ENCODE results near the gene RIMS4.
"Not testable (repeated sequence)": the region's sequence is repeated elsewhere in the genome, so short reads cannot be mapped to it uniquely, and the experiment has no call there.

The RIMS4 gene

GRCh38 chr20:44836601-44837120, 26.3 kb upstream of the RIMS4 start:
- H3K27me3 Mint-ChIP-seq: peaks cover 27% of the 10 kb centered on the region
- no peaks in the 10 kb centered on the region for H3K4me1 Mint-ChIP-seq
- no peak overlapping the region for H3K4me3 Mint-ChIP-seq
- H3K36me3 Mint-ChIP-seq: peaks cover 5% of the 10 kb centered on the region
- ATAC-seq: no peak
- peaks cover 9% of the 10 kb centered on the region for H3K9me3 Mint-ChIP-seq
- no peak overlapping the region for H3K27ac Mint-ChIP-seq

GRCh38 chr20:44835661-44836221, 25.4 kb upstream of the RIMS4 start:
- no peak for ATAC-seq
- H3K36me3 Mint-ChIP-seq: peaks cover 5% of the 10 kb centered on the region
- H3K4me3 Mint-ChIP-seq: no peak overlapping the region
- H3K27me3 Mint-ChIP-seq: peaks cover 26% of the 10 kb centered on the region
- peaks cover 11% of the 10 kb centered on the region for H3K9me3 Mint-ChIP-seq
- no peaks in the 10 kb centered on the region for H3K4me1 Mint-ChIP-seq
- H3K27ac Mint-ChIP-seq: no peak overlapping the region

- H3K27me3 Mint-ChIP-seq: peaks cover 25% of the 10 kb centered on the region
- H3K27ac Mint-ChIP-seq: no peak overlapping the region
- no peak overlapping the region for H3K4me3 Mint-ChIP-seq
- no peak for ATAC-seq
- H3K9me3 Mint-ChIP-seq: peaks cover 9% of the 10 kb centered on the region
- no peaks in the 10 kb centered on the region for H3K4me1 Mint-ChIP-seq
- H3K36me3 Mint-ChIP-seq: no peaks in the 10 kb centered on the region
These were observed 24.8 kb upstream of the RIMS4 start for GRCh38 chr20:44835116-44835515.

- no peak overlapping the region for H3K27ac Mint-ChIP-seq
- ATAC-seq: no peak
These were observed 24.3 kb upstream of the RIMS4 start for GRCh38 chr20:44834693-44835092.

GRCh38 chr20:44833437-44833836, 23.1 kb upstream of the RIMS4 start:
- peaks cover 38% of the 10 kb centered on the region for H3K27me3 Mint-ChIP-seq
- no peaks in the 10 kb centered on the region for H3K4me1 Mint-ChIP-seq
- H3K9me3 Mint-ChIP-seq: peaks cover 7% of the 10 kb centered on the region
- no peak overlapping the region for H3K4me3 Mint-ChIP-seq
- no peak overlapping the region for H3K27ac Mint-ChIP-seq
- no peak for ATAC-seq
- no peaks in the 10 kb centered on the region for H3K36me3 Mint-ChIP-seq

More at GRCh38 chr20:44834693-44835092, 24.3 kb upstream of the RIMS4 start:
- H3K27me3 Mint-ChIP-seq: peaks cover 27% of the 10 kb centered on the region
- H3K4me3 Mint-ChIP-seq: no peak overlapping the region
- no peaks in the 10 kb centered on the region for H3K4me1 Mint-ChIP-seq
- H3K9me3 Mint-ChIP-seq: peaks cover 9% of the 10 kb centered on the region
- no peaks in the 10 kb centered on the region for H3K36me3 Mint-ChIP-seq

- Mint-ChIP-seq H3K36me3 (no peaks in the 10 kb centered on the region), H3K27me3 (peaks cover 44% of the 10 kb centered on the region), H3K4me3 (no peak overlapping the region), H3K4me1 (no peaks in the 10 kb centered on the region), H3K9me3 (peaks cover 6% of the 10 kb centered on the region), H3K27ac (no peak overlapping the region)
- ATAC-seq: no peak
These were observed 22.4 kb upstream of the RIMS4 start for GRCh38 chr20:44832724-44833123.

GRCh38 chr20:44830995-44831394, 20.6 kb upstream of the RIMS4 start:
- Mint-ChIP-seq H3K36me3 (no peaks in the 10 kb centered on the region), H3K4me3 (no peak overlapping the region), H3K4me1 (no peaks in the 10 kb centered on the region), H3K9me3 (peaks cover 6% of the 10 kb centered on the region), H3K27ac (no peak overlapping the region), H3K27me3 (peaks cover 44% of the 10 kb centered on the region)
- ATAC-seq: no peak

GRCh38 chr20:44830523-44830922, 20.2 kb upstream of the RIMS4 start:
- Mint-ChIP-seq H3K4me1 (no peaks in the 10 kb centered on the region), H3K27ac (no peak overlapping the region), H3K4me3 (no peak overlapping the region), H3K9me3 (peaks cover 6% of the 10 kb centered on the region), H3K27me3 (peaks cover 44% of the 10 kb centered on the region), H3K36me3 (no peaks in the 10 kb centered on the region)
- ATAC-seq: no peak

GRCh38 chr20:44829688-44830087, 19.3 kb upstream of the RIMS4 start:
- Mint-ChIP-seq H3K27ac (no peak overlapping the region), H3K36me3 (no peaks in the 10 kb centered on the region), H3K4me1 (no peaks in the 10 kb centered on the region), H3K27me3 (peaks cover 44% of the 10 kb centered on the region), H3K9me3 (peaks cover 8% of the 10 kb centered on the region), H3K4me3 (no peak overlapping the region)
- ATAC-seq: no peak

GRCh38 chr20:44828640-44829039, 18.3 kb upstream of the RIMS4 start:
- Mint-ChIP-seq H3K36me3 (no peaks in the 10 kb centered on the region), H3K27me3 (peaks cover 44% of the 10 kb centered on the region), H3K27ac (no peak overlapping the region), H3K9me3 (peaks cover 6% of the 10 kb centered on the region), H3K4me1 (no peaks in the 10 kb centered on the region), H3K4me3 (no peak overlapping the region)
- ATAC-seq: no peak

- peaks cover 38% of the 10 kb centered on the region for H3K27me3 Mint-ChIP-seq
- no peak overlapping the region for H3K4me3 Mint-ChIP-seq
- H3K36me3 Mint-ChIP-seq: no peaks in the 10 kb centered on the region
- no peak for ATAC-seq
- no peaks in the 10 kb centered on the region for H3K4me1 Mint-ChIP-seq
- H3K27ac Mint-ChIP-seq: no peak overlapping the region
- H3K9me3 Mint-ChIP-seq: peaks cover 6% of the 10 kb centered on the region
These were observed 17.1 kb upstream of the RIMS4 start for GRCh38 chr20:44827401-44827800.

GRCh38 chr20:44821576-44821975, 11.2 kb upstream of the RIMS4 start:
- H3K4me1 Mint-ChIP-seq, H3K4me3 Mint-ChIP-seq, H3K9me3 Mint-ChIP-seq, H3K36me3 Mint-ChIP-seq, ATAC-seq, H3K27ac Mint-ChIP-seq, H3K27me3 Mint-ChIP-seq: not testable (repeated sequence)

- no peaks in the 10 kb centered on the region for H3K27me3 Mint-ChIP-seq
These were observed 9.6 kb upstream of the RIMS4 start for GRCh38 chr20:44819936-44820335.

GRCh38 chr20:44817143-44817910, 7.0 kb upstream of the RIMS4 start:
- peak; percentile 22 for ATAC-seq
- no peak overlapping the region for H3K27ac Mint-ChIP-seq
- H3K27me3 Mint-ChIP-seq: peaks cover 18% of the 10 kb centered on the region
- H3K4me1 Mint-ChIP-seq: no peaks in the 10 kb centered on the region
- H3K4me3 Mint-ChIP-seq: no peak overlapping the region
- no peaks in the 10 kb centered on the region for H3K36me3 Mint-ChIP-seq
- no peaks in the 10 kb centered on the region for H3K9me3 Mint-ChIP-seq

More at GRCh38 chr20:44819936-44820335, 9.6 kb upstream of the RIMS4 start:
- Mint-ChIP-seq H3K36me3 (no peaks in the 10 kb centered on the region), H3K4me3 (no peak overlapping the region), H3K4me1 (no peaks in the 10 kb centered on the region), H3K27ac (no peak overlapping the region), H3K9me3 (no peaks in the 10 kb centered on the region)
- ATAC-seq: no peak

GRCh38 chr20:44814937-44815336, 4.6 kb upstream of the RIMS4 start:
- Mint-ChIP-seq H3K36me3 (no peaks in the 10 kb centered on the region), H3K9me3 (no peaks in the 10 kb centered on the region), H3K27me3 (peaks cover 31% of the 10 kb centered on the region), H3K27ac (no peak overlapping the region), H3K4me3 (no peak overlapping the region), H3K4me1 (peaks cover 5% of the 10 kb centered on the region)
- no peak for ATAC-seq

GRCh38 chr20:44811150-44811685, 872 bp upstream of the RIMS4 start:
- Mint-ChIP-seq H3K36me3 (no peaks in the 10 kb centered on the region), H3K27ac (no peak overlapping the region), H3K27me3 (peaks cover 67% of the 10 kb centered on the region), H3K9me3 (no peaks in the 10 kb centered on the region), H3K4me1 (peaks cover 12% of the 10 kb centered on the region), H3K4me3 (peak overlapping the region; percentile 3)
- ATAC-seq: no peak
